Smooth muscle cell (in vitro differentiated cells): Measurements from ENCODE around the gene TEX36. TPM values are rescaled to one million over a fixed set of nuclear protein-coding genes. Genes with fewer than 3 reads are reported as not detected.
"Not testable (repeated sequence)": the region's sequence is repeated elsewhere in the genome, so short reads cannot be mapped to it uniquely, and the experiment has no call there.

Source experiments
- DNase-seq: peaks from one replicate; lab custom pipeline; 2025; ENCODE audit not compliant: unreplicated experiment; lab: John Stamatoyannopoulos, UW
- H2AFZ ChIP-seq: fragments of 200-600 bp; sonication (generic); 2 replicates; pipeline ENCODE4 v1.6.0; 2016; ENCODE audit warnings: antibody characterized with exemption, low read depth, mild to moderate bottlenecking
- H3F3A ChIP-seq: fragments of 200-600 bp; sonication (generic); 2 replicates; pipeline ENCODE4 v1.6.0; 2017; ENCODE audit warnings: antibody characterized with exemption, low read depth
- H3K27ac ChIP-seq: fragments of 200-600 bp; sonication (generic); 2 replicates; pipeline ENCODE4 v1.5.1; 2016; ENCODE audit warnings: low read depth, mild to moderate bottlenecking
- H3K27me3 ChIP-seq: fragments of 200-600 bp; sonication (generic); 2 replicates; pipeline ENCODE4 v1.6.1; 2016; ENCODE audit warnings: low read depth, mild to moderate bottlenecking
- H3K36me3 ChIP-seq: fragments of 200-600 bp; sonication (generic); 2 replicates; pipeline ENCODE4 v1.5.1; 2016; ENCODE audit warnings: low read depth
- H3K4me1 ChIP-seq: fragments of 200-600 bp; sonication (generic); 2 replicates; pipeline ENCODE4 v1.5.1; 2016; ENCODE audit warnings: low read depth
- H3K4me2 ChIP-seq: fragments of 200-600 bp; sonication (generic); 2 replicates; pipeline ENCODE4 v1.6.0; 2016; ENCODE audit warnings: mild to moderate bottlenecking
- H3K4me3 ChIP-seq: fragments of 200-600 bp; sonication (generic); 2 replicates; pipeline ENCODE4 v1.5.1; 2016; ENCODE audit warnings: mild to moderate bottlenecking
- H3K79me2 ChIP-seq: fragments of 200-600 bp; sonication (generic); 2 replicates; pipeline ENCODE4 v1.6.0; 2016; ENCODE audit warnings: low read depth, mild to moderate bottlenecking
- H3K9ac ChIP-seq: fragments of 200-600 bp; sonication (generic); 2 replicates; pipeline ENCODE4 v1.6.0; 2016; ENCODE audit warnings: low read depth
- H3K9me3 ChIP-seq: fragments of 200-600 bp; sonication (generic); replicated peaks from 2 replicates; pipeline ENCODE4 v1.5.1; 2016; ENCODE audit warnings: low read depth
- H4K20me1 ChIP-seq: fragments of 200-600 bp; sonication (generic); 2 replicates; pipeline ENCODE4 v1.6.0; 2016; ENCODE audit warnings: low read depth
- CTCF ChIP-seq: fragments of 200-600 bp; sonication (generic); IDR thresholded peaks from 2 replicates; pipeline ENCODE4 v1.5.1; 2017; ENCODE audit warnings: borderline replicate concordance, mild to moderate bottlenecking, antibody characterized with exemption; ENCODE audit not compliant: insufficient read depth, poor library complexity, severe bottlenecking
- WGBS: methylation state at CpG from one replicate; pipeline ENCODE4 v1.1.7; 2016; ENCODE audit warnings: low lambda C conversion rate; 5-methylcytosine and 5-hydroxymethylcytosine counted together
- polyA plus RNA-seq: library from polyadenylated mRNA; unstranded; fragments of >200 nt; fragmentation: Nextera tagmentation; extraction: Ambion mirVana; gene quantifications from 2 replicates; pipeline ENCODE4 v1.2.1, GENCODE V29; 2016
- total RNA-seq: library from RNA; depleted of rRNA; stranded (reverse); fragments of >200 nt; gene quantifications from 2 replicates; pipeline ENCODE4 v1.2.3, GENCODE V29; 2014

TEX36 gene
- total and polyA plus RNA-seq, 2 experiments from 2014 or later = not detected

DNA sequence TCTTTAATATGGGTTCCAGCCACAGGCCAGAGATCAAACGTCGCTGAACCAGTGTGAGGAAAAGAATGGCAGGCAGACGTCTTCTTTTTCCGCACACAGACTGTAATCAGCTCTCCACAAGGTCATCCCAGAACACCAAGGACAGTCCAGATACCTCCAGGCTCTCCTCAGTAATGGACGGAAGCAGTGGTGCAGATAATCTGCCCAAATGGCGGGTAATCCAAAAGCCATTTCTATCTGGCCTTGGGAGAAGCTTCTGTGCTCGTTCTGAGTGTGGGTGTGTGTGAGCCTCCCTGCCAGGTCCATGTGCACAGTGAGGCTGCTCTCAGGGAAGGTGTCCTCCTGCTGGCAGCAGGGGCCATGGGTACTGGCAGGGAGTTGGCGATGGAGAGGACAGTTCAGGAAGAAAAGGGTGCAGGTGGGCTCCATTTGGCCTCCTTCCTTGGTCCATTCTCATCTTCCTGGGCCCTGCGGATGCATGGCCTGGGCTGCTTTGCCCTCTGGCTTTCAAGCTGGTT is 15.6 kb upstream of the TEX36 start:
- Histone ChIP-seq H4K20me1 (no peaks in the 10 kb centered on the region), H3K4me3 (no peak overlapping the region), H3K79me2 (no peaks in the 10 kb centered on the region), H3K9ac (no peak overlapping the region), H3F3A (peaks cover 5% of the 10 kb centered on the region), H3K9me3 (no peaks in the 10 kb centered on the region), H3K27ac (no peak overlapping the region), H3K4me2 (no peak overlapping the region), H3K4me1 (no peaks in the 10 kb centered on the region), H2AFZ (no peak overlapping the region), H3K36me3 (no peaks in the 10 kb centered on the region), H3K27me3 (no peaks in the 10 kb centered on the region)
- TF ChIP-seq CTCF = no peak
- DNase-seq = no peak
- 82% methylated on average over 9 of the region's 9 CpGs for WGBS

DNA sequence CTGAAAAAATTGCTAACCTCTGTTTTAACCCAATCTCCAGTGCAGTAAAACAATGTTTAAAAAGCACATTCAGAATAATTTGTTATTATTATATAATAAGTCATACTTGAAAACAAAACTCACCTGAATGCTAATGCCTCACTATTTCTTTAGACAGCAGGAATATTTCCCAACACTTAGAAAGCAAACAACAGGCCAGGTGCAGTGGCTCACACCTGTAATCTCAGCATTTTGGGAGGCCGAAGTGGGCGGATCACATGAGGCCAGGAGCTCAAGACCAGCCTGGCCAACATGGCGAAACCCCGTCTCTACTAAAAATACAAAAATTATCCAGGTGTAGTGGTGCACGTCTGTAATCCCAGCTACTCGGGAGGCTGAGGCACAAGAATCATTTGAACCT is 13.9 kb upstream of the TEX36 start:
- not testable (repeated sequence) for H3K27ac ChIP-seq, H3K36me3 ChIP-seq, H3K9me3 ChIP-seq, H3K4me3 ChIP-seq, H3K4me1 ChIP-seq, H3K9ac ChIP-seq, H3F3A ChIP-seq, H3K79me2 ChIP-seq, H2AFZ ChIP-seq, DNase-seq, H4K20me1 ChIP-seq, H3K27me3 ChIP-seq, H3K4me2 ChIP-seq
- WGBS = 91% methylated on average over 6 of the region's 6 CpGs

GRCh38 chr10:125694883-125695282 is 11.9 kb upstream of the TEX36 start:
- peak overlapping the region; percentile 27 for H3K4me2 ChIP-seq
- no peak overlapping the region for H3K27ac ChIP-seq
- peaks cover under 1% of the 10 kb centered on the region for H3K27me3 ChIP-seq
- H4K20me1 ChIP-seq = no peaks in the 10 kb centered on the region
- no peaks in the 10 kb centered on the region for H3K4me1 ChIP-seq
- TF ChIP-seq CTCF = no peak
- 7% methylated on average over 1 of the region's 1 CpG for WGBS
- H3K4me3 ChIP-seq = no peak overlapping the region
- no peak overlapping the region for H3K9ac ChIP-seq
- H3K36me3 ChIP-seq = no peaks in the 10 kb centered on the region
- no peak for DNase-seq
- peaks cover 5% of the 10 kb centered on the region for H3F3A ChIP-seq
- H2AFZ ChIP-seq = no peak overlapping the region
- no peaks in the 10 kb centered on the region for H3K79me2 ChIP-seq
- H3K9me3 ChIP-seq = no peaks in the 10 kb centered on the region

GRCh38 chr10:125693524-125693847 is 10.5 kb upstream of the TEX36 start:
- WGBS = 87% methylated on average over 2 of the region's 2 CpGs
- no peak overlapping the region for H3K4me2 ChIP-seq
- no peak overlapping the region for H3K9ac ChIP-seq

More at GRCh38 chr10:125693524-125693847, 10.5 kb upstream of the TEX36 start:
- no peaks in the 10 kb centered on the region for H4K20me1 ChIP-seq
- no peaks in the 10 kb centered on the region for H3K79me2 ChIP-seq
- H3K27me3 ChIP-seq = peaks cover 3% of the 10 kb centered on the region
- no peak overlapping the region for H3K27ac ChIP-seq
- no peak for DNase-seq
- no peak overlapping the region for H2AFZ ChIP-seq
- H3K36me3 ChIP-seq = no peaks in the 10 kb centered on the region
- H3K4me3 ChIP-seq = no peak overlapping the region
- no peaks in the 10 kb centered on the region for H3K4me1 ChIP-seq
- H3F3A ChIP-seq = peaks cover 5% of the 10 kb centered on the region
- TF ChIP-seq CTCF = no peak
- no peaks in the 10 kb centered on the region for H3K9me3 ChIP-seq
